ENCODE results near the gene QSOX1. TPM values are rescaled to one million over a fixed set of nuclear protein-coding genes. Genes with fewer than 3 reads are reported as not detected.
A peak's percentile ranks its signal among the peaks of the same experiment; 100 is the strongest.
"Not testable (repeated sequence)": the region's sequence is repeated elsewhere in the genome, so short reads cannot be mapped to it uniquely, and the experiment has no call there.

Gene QSOX1
- total RNA-seq, 1 donor from 2014 or later = 97.8 TPM

- DNase-seq (peak; percentile 2), ATAC-seq (ENCODE audit: poor library complexity) (no peak)
- intact Hi-C loops (cut with DNase I) = no loop called here
These were observed 41.2 kb downstream of the QSOX1 start for GRCh38 chr1:180195916-180196315.

GRCh38 chr1:180196436-180197003 is 41.9 kb downstream of the QSOX1 start:
- peak; percentile 34 for DNase-seq
- intact Hi-C loops (cut with DNase I) = no loop called here
- no peak for ATAC-seq (ENCODE audit: poor library complexity)

- no peak for ATAC-seq (ENCODE audit: poor library complexity)
- intact Hi-C loops (cut with DNase I) = no loop called here
- no peak for DNase-seq
These were observed 42.6 kb downstream of the QSOX1 start for GRCh38 chr1:180197231-180197630.

- DNase-seq (no peak), ATAC-seq (ENCODE audit: poor library complexity) (no peak)
- intact Hi-C loops (cut with DNase I) = no loop called here
These were observed 43.5 kb downstream of the QSOX1 start for GRCh38 chr1:180198196-180198595.

- intact Hi-C loops (cut with DNase I) = no loop called here
- no peak for DNase-seq
- ATAC-seq (ENCODE audit: poor library complexity) = no peak
These were observed 43.9 kb downstream of the QSOX1 start for GRCh38 chr1:180198611-180199010.

GRCh38 chr1:180199018-180199417 is 44.3 kb downstream of the QSOX1 start:
- intact Hi-C loops (cut with DNase I) = no loop called here
- ATAC-seq (ENCODE audit: poor library complexity) (no peak), DNase-seq (no peak)

- no peak for ATAC-seq (ENCODE audit: poor library complexity)
- intact Hi-C loops (cut with DNase I) = no loop called here
- DNase-seq = no peak
These were observed 47.0 kb downstream of the QSOX1 start for GRCh38 chr1:180201451-180202200.

- intact Hi-C loops (cut with DNase I); ATAC-seq (ENCODE audit: poor library complexity); DNase-seq: not testable (repeated sequence)
These were observed 47.9 kb downstream of the QSOX1 start for GRCh38 chr1:180202588-180202987.

- intact Hi-C loops (cut with DNase I) = no loop called here
- DNase-seq = no peak
- ATAC-seq (ENCODE audit: poor library complexity) = no peak
These were observed 49.6 kb downstream of the QSOX1 start for GRCh38 chr1:180204231-180204630.

GRCh38 chr1:180206581-180206980 is 51.9 kb downstream of the QSOX1 start:
- no peak for DNase-seq
- ATAC-seq (ENCODE audit: poor library complexity) = no peak
- intact Hi-C loops (cut with DNase I) = no loop called here

- ATAC-seq (ENCODE audit: poor library complexity) = no peak
- no peak for DNase-seq
- intact Hi-C loops (cut with DNase I) = no loop called here
These were observed 53.6 kb downstream of the QSOX1 start for GRCh38 chr1:180208264-180208663.

- ATAC-seq (ENCODE audit: poor library complexity) (no peak), DNase-seq (no peak)
- intact Hi-C loops (cut with DNase I) = no loop called here
These were observed 55.4 kb downstream of the QSOX1 start for GRCh38 chr1:180210008-180210620.

GRCh38 chr1:180211156-180211859 is 56.6 kb downstream of the QSOX1 start:
- DNase-seq = peak; percentile 10

GRCh38 chr1:180211860-180212229 is 57.2 kb downstream of the QSOX1 start:
- DNase-seq (no peak), ATAC-seq (ENCODE audit: poor library complexity) (no peak)
- intact Hi-C loops (cut with DNase I) = no loop called here

More at GRCh38 chr1:180211156-180211859, 56.6 kb downstream of the QSOX1 start:
- intact Hi-C loops (cut with DNase I) = no loop called here
- no peak for ATAC-seq (ENCODE audit: poor library complexity)

GRCh38 chr1:180213401-180214170 is 58.9 kb downstream of the QSOX1 start:
- DNase-seq = no peak
- ATAC-seq (ENCODE audit: poor library complexity) = no peak
- intact Hi-C loops (cut with DNase I) = no loop called here

GRCh38 chr1:180215856-180216625 is 61.4 kb downstream of the QSOX1 start:
- no peak for DNase-seq
- intact Hi-C loops (cut with DNase I) = no loop called here
- ATAC-seq (ENCODE audit: poor library complexity) = no peak

- ATAC-seq (ENCODE audit: poor library complexity) (no peak), DNase-seq (no peak)
- intact Hi-C loops (cut with DNase I) = no loop called here
These were observed 62.3 kb downstream of the QSOX1 start for GRCh38 chr1:180217006-180217405.

All from Right ventricle myocardium superior (tissue), 1 donor.